GM04504 (cell line): ENCODE measurements around the gene CCDC86.

ENCODE experiments used
- DNase-seq: peaks from one replicate; pipeline ENCODE4 v3.0.0-alpha.2; 2012; ENCODE audit warnings: low read depth

The CCDC86 gene

DNA sequence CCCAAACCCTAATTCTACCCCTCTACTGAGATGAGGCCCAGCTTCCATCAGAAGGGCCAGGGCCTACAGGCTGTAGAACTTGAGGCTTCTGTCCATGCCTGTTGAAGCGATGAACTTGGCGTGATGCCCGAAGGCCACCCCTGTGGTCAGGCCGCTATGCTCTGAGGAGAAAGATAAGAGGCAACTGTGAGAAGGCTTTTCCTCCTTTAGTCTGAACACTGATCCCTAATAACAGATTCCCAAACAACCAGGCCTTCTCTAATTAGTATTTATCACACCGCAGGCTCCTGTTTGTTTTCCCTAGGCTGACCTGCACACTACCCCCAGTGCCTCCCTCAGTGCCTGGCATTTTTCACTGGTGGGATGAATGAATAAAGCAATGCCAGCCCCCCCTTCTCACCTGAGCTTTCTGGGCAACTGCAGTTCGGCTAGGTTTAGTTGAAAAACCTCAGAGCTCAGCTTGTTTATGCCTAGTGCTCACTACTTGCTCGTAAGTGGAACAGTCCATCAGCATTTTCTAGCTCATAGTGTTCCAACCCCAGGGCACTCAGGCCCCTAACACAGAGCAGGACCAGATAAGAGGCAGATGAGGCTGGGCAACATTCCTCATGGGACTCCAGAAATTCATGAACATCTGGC lies 49.3 kb downstream of the CCDC86 start:
- DNase-seq, result no peak

DNA sequence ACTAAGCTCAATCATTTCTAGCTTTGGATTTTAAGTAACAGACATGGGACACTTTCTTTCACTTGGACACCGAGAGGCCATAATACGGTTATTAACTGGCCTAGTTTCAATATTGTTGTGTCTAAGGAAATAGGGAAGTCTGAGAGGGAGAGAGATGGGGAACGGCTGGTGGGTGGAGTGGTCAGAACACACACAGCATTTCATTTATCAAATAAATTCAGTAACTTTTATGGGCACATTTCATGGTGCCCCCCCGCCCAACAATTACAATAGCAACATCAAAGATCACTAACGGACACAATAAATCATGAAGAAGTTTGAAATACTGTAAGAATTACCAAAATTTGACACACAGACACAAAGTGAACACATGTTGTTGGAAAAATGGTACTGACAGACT lies 53.8 kb downstream of the CCDC86 start:
- no peak for DNase-seq

- no peak for DNase-seq
These were observed 55.6 kb downstream of the CCDC86 start for GRCh38 chr11:60897496-60897895.

GRCh38 chr11:60899046-60899936 lies 57.4 kb downstream of the CCDC86 start:
- DNase-seq, result no peak

DNA sequence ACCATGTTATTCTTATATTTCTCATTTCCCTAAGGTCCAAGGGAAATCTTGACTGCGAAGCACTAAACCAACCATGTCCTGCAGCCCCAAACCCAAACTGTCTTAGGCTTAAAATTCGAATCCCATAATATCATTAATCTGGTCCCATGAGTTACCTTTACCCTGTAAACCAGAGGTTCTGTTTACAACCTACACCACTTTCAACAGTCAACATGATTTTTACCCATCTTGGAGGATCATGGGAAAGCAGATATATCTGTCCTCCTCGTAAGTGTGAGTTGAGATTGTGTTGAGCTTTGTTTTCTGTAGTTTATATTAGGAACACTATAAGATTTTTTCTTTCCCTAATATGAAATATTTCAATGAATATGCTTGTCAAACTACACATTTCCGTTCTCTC lies 58.1 kb downstream of the CCDC86 start:
- DNase-seq, result no peak
